Left ventricle myocardium inferior (tissue), 1 donor: ENCODE data around the gene EPHA8. TPM values are rescaled to one million over a fixed set of nuclear protein-coding genes. Genes with fewer than 3 reads are reported as not detected.

Experiments
- DNase-seq: peaks from one replicate; pipeline ENCODE4 v3.0.0-alpha.2; 2020
- H3K27ac ChIP-seq: fragments of 200-600 bp; replicated peaks from 2 replicates; pipeline ENCODE4 v1.8.0; 2021
- H3K27me3 ChIP-seq: fragments of 200-600 bp; 2 replicates; pipeline ENCODE4 v1.8.0; 2021; ENCODE audit warnings: low read depth
- H3K36me3 ChIP-seq: fragments of 200-600 bp; 2 replicates; pipeline ENCODE4 v1.8.0; 2021
- H3K4me1 ChIP-seq: fragments of 200-600 bp; 2 replicates; pipeline ENCODE4 v1.8.0; 2021
- H3K4me3 ChIP-seq: fragments of 200-600 bp; 2 replicates; pipeline ENCODE4 v1.8.0; 2021; ENCODE audit warnings: mild to moderate bottlenecking, moderate library complexity
- H3K9me3 ChIP-seq: fragments of 200-600 bp; replicated peaks from 2 replicates; pipeline ENCODE4 v1.8.0; 2021
- intact Hi-C: fragments of 100-400 bp; cut with micrococcal nuclease; formaldehyde crosslinking; loops from one replicate; pipeline ENCODE4 v1.11.0; 2022
- total RNA-seq: library from RNA; stranded (reverse); fragmentation: NEBNext Ultra II Directional; extraction: Animal tissue kit (Norgen Biotek cat#: 25700); gene quantifications from one replicate; pipeline ENCODE4 v1.2.1, GENCODE V29; 2021
- TF ChIP-seq, protein P1 (sequence below): fragments of 200-600 bp; IDR thresholded peaks from 2 replicates; pipeline ENCODE4 v1.8.0; 2021; ENCODE audit warnings: antibody characterized with exemption, mild to moderate bottlenecking, borderline replicate concordance
- donor health status: DM: no; HTN: yes; CAD: no; lungs with severe emphysema.

Gene EPHA8
- total RNA-seq, 1 donor from 2014 or later: not detected

DNA sequence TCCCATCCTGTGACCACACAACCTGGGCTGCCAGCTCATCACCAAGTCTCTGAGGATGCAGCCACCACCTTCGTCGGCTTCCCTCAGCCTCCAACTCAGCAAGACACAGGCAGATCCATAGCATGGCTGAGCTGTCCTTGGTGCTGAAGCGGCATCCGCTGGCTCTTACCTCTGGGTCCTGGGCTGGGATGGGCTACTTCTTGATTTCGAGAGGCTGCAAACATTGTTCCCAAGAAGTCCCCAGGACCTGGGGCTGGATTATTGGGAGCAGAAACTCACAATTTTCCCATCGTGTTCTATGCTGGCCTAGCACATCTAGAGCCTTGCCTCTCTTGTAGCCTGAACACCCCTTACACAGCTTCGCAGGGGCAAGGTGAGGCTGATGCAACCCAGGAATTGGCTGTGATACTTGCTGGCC is 48.2 kb downstream of the EPHA8 start:
- no peaks in the 10 kb centered on the region for H3K9me3 ChIP-seq
- peak; percentile 42 for DNase-seq
- no peak overlapping the region for H3K27ac ChIP-seq
- H3K27me3 ChIP-seq: peaks cover 100% of the 10 kb centered on the region
- no peak overlapping the region for H3K4me3 ChIP-seq
- H3K36me3 ChIP-seq: no peaks in the 10 kb centered on the region
- H3K4me1 ChIP-seq: no peaks in the 10 kb centered on the region
- intact Hi-C loops: no loop called here
- TF ChIP-seq, protein P1, sequence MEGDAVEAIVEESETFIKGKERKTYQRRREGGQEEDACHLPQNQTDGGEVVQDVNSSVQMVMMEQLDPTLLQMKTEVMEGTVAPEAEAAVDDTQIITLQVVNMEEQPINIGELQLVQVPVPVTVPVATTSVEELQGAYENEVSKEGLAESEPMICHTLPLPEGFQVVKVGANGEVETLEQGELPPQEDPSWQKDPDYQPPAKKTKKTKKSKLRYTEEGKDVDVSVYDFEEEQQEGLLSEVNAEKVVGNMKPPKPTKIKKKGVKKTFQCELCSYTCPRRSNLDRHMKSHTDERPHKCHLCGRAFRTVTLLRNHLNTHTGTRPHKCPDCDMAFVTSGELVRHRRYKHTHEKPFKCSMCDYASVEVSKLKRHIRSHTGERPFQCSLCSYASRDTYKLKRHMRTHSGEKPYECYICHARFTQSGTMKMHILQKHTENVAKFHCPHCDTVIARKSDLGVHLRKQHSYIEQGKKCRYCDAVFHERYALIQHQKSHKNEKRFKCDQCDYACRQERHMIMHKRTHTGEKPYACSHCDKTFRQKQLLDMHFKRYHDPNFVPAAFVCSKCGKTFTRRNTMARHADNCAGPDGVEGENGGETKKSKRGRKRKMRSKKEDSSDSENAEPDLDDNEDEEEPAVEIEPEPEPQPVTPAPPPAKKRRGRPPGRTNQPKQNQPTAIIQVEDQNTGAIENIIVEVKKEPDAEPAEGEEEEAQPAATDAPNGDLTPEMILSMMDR: no peak

- no peak overlapping the region for H3K27ac ChIP-seq
- no peak for DNase-seq
- no peak overlapping the region for H3K4me3 ChIP-seq
- peaks cover 100% of the 10 kb centered on the region for H3K27me3 ChIP-seq
- H3K36me3 ChIP-seq: no peaks in the 10 kb centered on the region
- intact Hi-C loops: no loop called here
- H3K4me1 ChIP-seq: no peaks in the 10 kb centered on the region
- TF ChIP-seq, protein P1: no peak
- no peaks in the 10 kb centered on the region for H3K9me3 ChIP-seq
These were observed 49.6 kb downstream of the EPHA8 start for GRCh38 chr1:22612671-22613571.

- no peak for DNase-seq
- Histone ChIP-seq H3K4me1 (no peaks in the 10 kb centered on the region), H3K4me3 (no peak overlapping the region), H3K27ac (no peak overlapping the region), H3K27me3 (peaks cover 100% of the 10 kb centered on the region), H3K9me3 (no peaks in the 10 kb centered on the region), H3K36me3 (no peaks in the 10 kb centered on the region)
- TF ChIP-seq, protein P1: no peak
- intact Hi-C loops: no loop called here
These were observed 50.3 kb downstream of the EPHA8 start for GRCh38 chr1:22613572-22613918.

DNA sequence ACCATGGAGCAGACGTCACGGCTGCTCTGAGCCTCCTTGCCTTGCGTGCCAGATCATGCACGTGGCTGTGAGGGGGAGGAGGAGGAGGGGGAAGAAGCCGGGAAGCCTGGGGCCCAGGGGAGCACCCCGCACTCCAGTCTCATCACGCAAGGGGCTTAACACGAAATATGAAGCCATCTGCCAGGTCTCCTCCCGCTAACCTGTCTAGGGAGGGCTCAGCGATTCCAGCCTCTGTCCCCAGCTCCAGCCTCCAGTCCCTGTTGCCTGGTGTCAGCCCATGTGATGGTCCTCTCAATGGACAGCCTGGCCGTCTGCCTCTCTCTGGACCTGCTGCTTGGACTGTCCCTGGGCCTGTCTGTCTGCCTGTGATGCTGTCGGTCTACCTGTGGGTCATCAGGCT is 50.7 kb downstream of the EPHA8 start:
- H3K27me3 ChIP-seq: peaks cover 100% of the 10 kb centered on the region
- no peak for DNase-seq
- no peaks in the 10 kb centered on the region for H3K4me1 ChIP-seq
- no peak overlapping the region for H3K4me3 ChIP-seq
- intact Hi-C loops: no loop called here
- no peaks in the 10 kb centered on the region for H3K9me3 ChIP-seq
- H3K36me3 ChIP-seq: no peaks in the 10 kb centered on the region
- TF ChIP-seq, protein P1: no peak
- H3K27ac ChIP-seq: no peak overlapping the region

GRCh38 chr1:22615886-22616285 is 52.6 kb downstream of the EPHA8 start:
- intact Hi-C loops: no loop called here
- TF ChIP-seq, protein P1: no peak
- Histone ChIP-seq H3K4me1 (no peaks in the 10 kb centered on the region), H3K36me3 (no peaks in the 10 kb centered on the region), H3K9me3 (no peaks in the 10 kb centered on the region), H3K27ac (no peak overlapping the region), H3K4me3 (no peak overlapping the region), H3K27me3 (peaks cover 100% of the 10 kb centered on the region)
- DNase-seq: no peak
